ENCODE data around the gene GPBAR1.

GPBAR1 gene

DNA sequence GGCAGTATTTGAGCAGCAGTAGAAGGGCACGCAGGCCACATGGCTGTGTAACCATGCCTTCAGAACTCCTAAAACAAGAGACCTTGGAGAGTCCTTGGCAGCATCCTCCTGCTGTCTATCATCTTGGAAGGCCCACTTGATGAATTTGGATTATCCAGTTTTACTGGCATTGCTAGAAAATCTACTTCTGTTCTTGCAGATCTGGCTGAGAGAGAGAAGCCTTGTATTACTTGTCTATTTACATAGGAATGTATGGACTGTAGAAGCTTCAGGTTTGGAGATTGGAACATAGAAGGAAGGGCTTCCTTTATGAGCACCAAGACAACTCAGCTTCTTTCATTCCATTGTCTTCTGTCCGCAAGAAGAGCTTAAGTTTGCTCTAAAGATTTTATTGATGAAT is 16.1 kb upstream of the GPBAR1 start:
- no peak for DNase-seq (ENCODE audit: low read depth)

DNA sequence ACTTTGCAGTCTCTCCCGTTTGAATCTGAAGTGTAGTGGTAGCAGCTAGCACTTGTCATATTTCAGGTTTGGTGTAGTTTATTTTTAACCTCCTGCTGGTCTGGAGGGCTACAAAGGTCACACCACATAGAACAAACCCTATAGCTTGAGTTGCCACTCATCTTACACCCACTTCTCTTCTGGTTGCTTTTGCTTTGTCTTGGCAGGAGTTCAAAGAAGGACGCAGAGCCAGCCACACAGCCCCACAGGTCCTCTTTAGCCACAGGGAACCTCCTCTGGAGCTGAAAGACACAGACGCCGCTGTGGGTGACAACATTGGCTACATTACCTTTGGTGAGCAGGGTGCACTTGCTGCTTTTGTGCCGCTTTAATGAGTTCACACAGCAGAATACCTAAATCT is 15.6 kb upstream of the GPBAR1 start:
- DNase-seq (ENCODE audit: low read depth), result no peak

DNA sequence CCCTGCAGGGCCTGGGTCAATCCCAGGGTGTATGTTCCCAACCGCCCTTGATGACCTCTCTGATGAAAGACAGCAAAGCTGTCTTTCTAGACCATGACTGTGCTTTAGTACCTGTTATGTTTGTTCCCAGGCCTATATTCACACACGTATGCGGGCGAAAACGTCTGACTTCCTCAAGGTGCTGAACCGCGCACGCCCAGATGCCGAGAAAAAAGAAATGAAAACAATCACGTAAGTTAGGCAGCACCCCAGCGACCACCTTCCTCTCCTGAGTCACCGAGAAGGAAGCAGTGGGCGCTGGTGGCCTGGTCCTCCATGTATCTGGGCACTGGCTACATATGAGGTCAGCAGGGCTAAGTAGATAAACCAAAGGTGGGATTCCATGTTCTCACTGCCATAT is 11.1 kb upstream of the GPBAR1 start:
- DNase-seq (ENCODE audit: low read depth), result no peak

DNA sequence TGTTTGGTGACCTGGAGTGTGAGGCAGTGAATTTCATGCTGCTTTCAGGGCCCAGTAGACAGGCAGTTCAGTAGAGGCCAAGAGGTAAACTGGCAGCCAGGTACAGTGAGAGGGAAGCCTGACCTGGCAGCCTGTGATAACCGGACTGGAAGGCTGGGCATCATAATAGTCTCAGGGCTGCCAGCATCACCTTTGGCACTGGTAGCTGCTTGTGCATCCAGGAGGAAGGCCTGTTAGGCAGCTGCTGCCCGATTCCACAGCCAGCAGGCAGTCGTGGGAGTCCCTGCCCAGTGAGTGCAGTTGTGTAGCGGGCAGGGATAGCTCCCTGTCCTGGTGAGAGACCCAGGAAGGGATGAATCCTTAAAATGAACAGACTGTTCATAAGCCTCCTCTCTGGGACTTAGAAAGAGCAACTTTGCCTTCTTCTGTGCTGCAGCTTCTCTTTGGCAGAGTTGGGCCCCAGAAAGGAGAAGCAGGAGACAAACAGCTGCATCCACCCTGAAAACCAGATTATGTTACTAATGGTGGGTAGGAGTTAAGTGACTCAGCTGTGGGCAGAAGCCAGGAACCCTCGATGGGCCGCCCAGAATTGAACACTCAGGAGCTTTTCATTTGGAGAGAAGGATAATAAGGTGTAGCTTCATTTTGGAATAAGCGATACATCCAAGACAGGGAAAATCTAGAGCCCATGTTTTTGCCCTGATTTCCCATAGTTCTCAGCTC is 8.1 kb upstream of the GPBAR1 start:
- DNase-seq (ENCODE audit: low read depth), result no peak

DNA sequence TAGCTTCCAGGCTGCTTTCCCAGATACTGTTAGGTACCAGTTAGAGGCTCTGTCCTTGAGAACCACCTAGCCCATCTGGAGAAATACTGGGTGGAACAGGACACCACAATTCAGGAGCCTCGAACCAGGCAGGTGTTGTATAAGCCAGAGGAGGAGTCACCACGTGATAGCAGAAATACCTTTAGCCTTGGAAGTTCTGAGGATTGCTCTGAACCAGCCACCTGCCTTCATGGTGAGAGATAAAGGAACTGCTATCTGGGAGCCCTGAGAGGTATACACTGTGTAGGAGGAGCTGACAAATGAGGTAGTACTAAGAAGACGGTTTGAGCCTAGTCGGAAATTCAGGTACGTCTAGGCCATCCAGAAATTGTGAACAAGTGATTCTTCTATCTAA is 7.6 kb upstream of the GPBAR1 start:
- DNase-seq (ENCODE audit: low read depth), result no peak

DNA sequence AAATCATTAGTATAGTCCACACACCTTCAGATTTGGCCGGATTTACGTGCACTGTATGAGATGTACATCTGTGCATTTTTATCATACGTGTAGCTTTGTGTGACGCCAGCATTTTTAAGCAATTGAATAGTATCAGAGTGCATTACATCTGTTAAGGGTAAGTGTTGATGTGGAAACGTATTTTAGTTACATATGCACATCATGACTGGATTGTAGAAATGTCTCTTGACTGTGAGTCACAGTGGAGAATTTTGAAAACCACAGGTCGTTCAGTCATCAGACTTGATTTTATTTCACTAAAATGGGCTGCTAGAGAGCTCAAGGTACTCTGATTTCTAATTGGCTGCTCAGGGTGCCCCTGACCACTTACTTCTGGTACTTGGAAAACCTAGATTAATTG is 5.4 kb upstream of the GPBAR1 start:
- DNase-seq (ENCODE audit: low read depth), result no peak

DNA sequence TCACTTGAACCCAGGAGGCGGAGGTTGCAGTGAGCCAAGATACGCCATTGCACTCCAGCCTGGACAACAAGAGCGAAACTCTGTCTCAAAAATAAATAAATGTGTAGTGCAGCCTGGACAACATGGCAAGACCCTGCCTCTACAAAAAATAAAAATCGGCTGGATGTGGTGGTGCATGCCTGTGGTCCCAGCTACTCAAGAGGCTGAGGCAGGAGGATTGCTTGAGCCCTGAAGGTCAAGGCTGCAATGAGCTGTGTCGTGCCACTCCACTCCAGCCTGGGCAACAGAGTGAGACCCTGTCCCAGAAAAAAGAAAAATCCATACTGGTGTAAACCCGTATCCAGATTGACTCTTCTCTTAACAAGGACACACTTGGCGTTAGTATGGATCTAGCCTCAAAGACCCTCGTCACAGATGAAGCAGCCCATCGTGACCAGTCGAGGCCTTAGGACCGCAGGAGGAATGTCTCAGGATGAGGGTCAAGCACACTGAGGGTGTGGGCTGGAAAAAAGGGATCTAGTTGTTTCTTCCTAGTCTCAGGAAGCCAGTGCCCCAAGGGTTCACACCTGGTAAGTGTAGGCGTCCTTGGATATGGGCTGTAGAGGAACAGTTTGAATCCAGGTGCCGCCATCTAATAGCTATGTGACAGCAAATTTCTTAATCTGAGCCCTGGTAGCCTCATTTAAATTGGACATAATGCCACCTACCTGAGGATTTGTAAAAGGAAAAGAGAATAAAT is 4.0 kb upstream of the GPBAR1 start:
- no peak for DNase-seq (ENCODE audit: low read depth)

DNA sequence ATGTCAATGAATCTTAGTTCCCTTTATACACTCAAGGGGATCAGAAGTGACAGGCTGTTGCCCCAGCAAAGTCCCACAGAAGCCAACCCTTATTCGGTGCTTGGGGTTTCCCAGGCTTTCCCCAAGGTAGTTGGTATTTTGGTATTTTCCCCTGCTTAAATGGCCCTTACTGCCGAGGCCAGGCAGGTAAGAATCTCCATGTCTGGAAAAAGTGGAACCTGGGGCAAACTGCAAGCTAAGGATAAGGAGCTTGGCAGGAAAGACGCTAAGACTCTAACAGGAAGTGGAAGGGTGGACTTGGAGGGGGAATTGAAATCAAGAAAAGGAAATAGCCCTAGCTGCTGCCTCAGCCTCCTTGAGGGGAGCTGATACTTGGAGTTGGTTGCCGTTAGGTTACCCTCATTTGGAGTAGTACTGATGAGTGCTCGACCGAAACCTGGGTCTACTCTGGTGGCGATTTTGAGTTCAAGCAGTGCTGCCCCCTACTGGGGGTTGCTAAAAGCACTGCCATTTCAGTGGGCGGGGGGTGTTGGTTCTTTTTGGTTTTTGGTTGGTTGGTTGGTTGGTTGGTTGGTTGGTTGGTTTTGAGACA is 3.3 kb upstream of the GPBAR1 start:
- DNase-seq (ENCODE audit: low read depth), result peak; percentile 66

DNA sequence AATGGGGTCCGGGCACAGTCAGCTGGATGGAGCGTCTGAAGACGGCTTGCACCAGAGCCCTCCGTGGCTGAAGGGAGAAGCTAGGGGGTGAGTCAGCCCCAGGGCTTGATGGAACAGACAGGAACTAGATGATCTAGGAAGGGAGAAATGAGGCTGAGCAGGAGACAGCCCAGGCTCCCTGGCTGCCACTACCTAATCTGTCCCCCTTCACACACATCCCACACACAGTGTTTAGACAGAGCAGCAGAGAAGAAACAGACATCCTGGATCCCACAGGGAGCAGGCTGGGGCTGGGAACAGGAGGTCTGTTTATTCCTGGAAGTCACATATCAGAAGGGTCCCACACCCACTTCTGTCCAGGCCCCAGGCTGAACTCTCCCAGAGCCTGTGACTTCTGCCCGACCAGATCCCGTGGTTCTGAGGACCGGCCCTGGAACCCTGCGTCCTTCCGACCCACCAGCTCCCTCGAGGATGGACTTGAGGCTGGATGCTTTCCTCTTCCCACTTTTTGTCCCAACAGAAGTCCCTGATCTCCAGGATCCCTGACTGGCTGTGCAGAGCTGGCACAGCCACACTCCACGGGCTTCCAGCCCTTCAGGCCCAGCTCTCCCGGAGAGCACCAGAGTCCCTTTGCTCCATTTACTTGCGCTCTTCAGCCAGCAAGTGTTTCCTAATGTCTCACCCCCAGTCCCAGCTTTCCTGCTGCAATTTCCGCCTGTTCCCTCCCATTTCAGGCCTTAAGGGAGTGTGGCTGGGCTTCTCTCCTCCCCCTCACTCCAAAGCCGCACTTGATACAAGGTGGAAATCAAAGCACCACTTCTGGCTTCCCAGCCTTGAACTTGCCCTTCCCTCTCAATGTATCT is 1.5 kb upstream of the GPBAR1 start:
- no peak for DNase-seq (ENCODE audit: low read depth)

DNA sequence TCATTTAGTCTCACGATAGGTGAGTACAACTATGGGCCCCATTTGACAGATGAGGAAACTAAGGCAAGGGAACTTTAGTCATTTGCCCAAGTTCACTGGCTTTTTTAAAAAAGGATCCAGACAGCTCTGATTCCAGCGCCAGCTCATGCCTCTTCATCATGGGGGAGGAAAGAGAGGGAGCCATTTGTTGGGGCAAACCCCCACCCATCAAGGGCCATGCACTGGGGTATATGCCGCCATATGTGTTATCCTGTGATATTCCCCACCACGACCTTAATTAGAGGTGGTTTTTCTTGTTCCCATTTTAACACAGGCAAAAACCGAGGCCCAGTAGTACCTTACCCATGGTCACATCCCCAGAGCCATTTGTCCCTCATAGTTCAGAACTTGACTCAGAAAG is 649 bp upstream of the GPBAR1 start:
- no peak for DNase-seq (ENCODE audit: low read depth)

DNA sequence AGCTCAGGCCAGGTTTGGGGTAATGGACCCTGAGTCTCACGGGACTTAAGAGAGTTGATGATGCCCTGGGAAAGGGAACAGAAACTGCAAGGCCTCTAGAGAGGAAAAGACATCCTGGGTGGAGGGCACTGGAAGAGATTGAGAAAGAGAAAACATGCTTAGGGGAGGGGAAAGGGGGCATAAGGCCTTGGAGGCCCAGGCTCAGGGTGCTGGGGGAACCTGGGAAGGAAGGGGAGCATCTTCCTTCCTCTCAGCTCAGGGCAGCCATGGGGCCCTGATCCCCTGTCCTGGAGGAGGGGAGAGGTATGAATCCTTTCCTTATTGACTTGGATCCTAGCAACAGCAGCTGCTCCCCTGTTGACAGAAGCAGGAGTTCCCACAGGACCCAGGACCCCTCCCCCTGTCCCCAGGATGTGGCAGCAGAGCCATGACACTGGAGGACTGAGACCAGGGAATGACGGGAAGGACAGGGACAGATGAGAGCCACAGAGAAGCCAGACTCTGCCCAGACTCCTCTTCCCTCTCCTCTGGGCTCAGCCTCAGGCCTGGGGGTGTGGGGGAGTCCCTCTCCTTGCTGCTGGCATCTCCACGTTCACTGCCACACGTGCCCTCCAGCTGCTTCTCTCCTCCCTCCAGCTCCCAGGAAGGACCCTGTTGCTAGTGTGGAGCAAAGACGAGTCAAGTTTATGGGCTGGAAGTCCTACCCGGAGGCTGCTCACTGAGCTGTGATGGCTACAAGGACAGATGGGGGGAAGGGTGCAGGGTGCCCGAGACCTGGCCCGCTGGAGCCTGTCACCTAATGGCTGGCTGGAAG is 815 bp downstream of the GPBAR1 start:
- DNase-seq (ENCODE audit: low read depth), result no peak

DNA sequence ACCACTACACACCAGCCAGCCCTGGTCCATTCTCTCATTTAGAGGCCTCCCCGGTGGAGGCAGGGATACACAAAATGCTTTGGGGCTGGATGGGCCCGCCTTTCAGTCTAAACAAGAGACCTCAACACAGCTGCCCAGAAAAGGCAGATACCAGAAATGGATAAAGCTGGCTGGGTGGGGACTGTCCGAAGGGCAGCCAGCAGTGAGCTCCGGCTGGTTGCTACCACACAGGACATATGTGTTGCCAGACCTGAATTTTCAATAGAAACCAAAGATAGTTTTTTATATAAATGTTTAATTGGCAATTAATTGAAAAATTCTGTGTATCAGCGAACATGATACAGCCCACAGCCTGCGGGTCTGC is 1.4 kb downstream of the GPBAR1 start:
- no peak for DNase-seq (ENCODE audit: low read depth)

DNA sequence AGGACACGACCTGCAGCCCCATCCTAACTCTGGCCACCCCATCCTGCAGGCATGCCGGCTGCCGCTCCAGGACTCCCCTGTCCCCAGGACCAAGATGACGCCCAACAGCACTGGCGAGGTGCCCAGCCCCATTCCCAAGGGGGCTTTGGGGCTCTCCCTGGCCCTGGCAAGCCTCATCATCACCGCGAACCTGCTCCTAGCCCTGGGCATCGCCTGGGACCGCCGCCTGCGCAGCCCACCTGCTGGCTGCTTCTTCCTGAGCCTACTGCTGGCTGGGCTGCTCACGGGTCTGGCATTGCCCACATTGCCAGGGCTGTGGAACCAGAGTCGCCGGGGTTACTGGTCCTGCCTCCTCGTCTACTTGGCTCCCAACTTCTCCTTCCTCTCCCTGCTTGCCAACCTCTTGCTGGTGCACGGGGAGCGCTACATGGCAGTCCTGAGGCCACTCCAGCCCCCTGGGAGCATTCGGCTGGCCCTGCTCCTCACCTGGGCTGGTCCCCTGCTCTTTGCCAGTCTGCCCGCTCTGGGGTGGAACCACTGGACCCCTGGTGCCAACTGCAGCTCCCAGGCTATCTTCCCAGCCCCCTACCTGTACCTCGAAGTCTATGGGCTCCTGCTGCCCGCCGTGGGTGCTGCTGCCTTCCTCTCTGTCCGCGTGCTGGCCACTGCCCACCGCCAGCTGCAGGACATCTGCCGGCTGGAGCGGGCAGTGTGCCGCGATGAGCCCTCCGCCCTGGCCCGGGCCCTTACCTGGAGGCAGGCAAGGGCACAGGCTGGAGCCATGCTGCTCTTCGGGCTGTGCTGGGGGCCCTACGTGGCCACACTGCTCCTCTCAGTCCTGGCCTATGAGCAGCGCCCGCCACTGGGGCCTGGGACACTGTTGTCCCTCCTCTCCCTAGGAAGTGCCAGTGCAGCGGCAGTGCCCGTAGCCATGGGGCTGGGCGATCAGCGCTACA is 2.1 kb downstream of the GPBAR1 start:
- no peak for DNase-seq (ENCODE audit: low read depth)

DNA sequence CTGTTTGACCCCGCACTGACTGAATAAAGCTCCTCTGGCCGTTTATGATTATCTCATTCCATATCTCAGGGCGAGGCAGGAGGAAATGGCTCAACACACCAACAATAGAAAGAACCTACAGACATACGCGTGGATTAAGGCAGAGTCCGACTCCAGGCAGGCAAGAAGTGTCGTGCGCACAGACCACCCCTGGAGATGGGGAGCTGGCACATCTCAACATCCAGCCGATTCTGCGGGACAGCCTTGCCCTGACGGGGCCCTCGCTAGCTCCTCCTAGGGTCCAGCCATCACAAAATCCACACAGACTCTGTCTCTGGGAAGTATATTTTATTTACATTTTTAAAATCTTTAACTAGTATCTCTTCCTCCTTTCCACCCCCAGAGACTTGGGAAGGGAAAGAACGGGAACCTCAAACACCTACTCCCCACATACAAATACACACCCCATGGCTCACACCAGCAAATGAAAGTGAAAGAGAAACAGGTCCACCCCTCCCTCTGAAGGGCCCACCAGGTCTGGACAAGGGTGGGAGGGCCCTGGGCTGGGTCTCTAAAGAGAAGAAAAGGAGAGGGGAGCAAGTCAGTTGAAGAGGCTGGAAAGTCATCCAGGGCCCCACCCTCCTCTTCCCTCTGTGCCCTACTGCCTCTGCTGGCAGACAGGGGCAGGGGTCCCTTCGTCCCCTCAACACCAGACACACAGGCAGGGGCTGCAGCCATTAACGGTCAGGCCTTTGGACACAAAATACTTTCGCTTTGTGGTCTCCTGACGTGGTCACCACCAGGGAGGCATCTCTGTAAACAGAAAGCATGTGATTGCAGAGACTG is 3.2 kb downstream of the GPBAR1 start:
- no peak for DNase-seq (ENCODE audit: low read depth)

DNA sequence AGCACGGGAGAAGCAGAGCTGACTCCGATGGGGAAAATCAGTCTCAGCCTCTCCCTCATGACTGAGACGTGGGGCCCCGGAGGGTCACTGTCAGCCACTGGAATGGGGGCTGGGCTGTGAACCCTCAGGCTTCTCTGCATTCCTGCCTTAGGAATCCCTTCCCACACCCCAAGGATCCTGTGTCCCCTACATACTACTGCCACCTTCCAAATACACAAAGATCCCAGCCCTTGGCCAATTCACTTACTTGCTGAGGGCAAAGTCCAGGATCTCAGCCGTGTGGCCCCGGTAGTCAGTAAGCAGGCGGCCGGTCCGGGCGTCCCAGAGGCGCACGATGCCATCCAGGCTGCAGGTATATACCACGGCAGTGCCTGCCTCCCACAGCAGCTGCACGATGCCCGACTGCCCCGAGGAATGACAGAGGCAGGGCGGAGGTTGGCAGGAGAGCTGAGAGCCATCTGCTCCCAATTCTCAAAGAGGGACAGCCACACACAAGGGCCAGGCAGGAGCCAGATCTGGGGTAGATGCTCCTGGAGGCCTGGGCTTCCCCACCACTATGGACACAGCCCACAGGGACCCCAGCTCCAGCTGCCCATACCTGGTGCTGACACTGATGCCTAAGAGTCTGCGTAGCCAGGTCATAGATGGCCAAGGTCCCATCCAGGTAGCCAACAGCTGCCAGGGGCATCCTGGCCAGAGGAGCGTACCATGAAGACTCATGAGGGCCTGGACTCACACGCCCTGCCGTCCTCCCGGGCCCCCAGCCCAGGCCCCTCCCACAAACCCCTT is 4.2 kb downstream of the GPBAR1 start:
- DNase-seq (ENCODE audit: low read depth), result no peak

DNA sequence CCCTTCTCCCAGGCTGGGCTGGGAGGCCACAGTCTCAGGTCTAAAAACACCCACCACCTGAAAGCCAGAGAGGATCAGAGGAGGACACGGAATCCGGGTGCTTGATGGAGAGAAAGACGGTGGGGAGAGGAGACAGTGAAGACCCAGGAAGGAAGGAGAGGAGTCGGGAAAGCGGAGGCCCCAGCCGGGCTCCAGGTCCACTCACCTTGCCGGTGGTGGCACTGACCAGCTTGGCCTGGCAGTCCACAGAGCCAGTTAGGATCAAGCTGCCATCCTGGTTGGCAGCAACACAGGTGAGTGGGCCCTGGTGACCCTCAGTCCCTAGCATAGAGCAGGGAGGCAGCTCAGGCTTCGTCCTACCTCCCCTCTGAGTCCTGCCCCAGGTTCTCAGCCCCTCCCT is 4.8 kb downstream of the GPBAR1 start:
- no peak for DNase-seq (ENCODE audit: low read depth)

DNA sequence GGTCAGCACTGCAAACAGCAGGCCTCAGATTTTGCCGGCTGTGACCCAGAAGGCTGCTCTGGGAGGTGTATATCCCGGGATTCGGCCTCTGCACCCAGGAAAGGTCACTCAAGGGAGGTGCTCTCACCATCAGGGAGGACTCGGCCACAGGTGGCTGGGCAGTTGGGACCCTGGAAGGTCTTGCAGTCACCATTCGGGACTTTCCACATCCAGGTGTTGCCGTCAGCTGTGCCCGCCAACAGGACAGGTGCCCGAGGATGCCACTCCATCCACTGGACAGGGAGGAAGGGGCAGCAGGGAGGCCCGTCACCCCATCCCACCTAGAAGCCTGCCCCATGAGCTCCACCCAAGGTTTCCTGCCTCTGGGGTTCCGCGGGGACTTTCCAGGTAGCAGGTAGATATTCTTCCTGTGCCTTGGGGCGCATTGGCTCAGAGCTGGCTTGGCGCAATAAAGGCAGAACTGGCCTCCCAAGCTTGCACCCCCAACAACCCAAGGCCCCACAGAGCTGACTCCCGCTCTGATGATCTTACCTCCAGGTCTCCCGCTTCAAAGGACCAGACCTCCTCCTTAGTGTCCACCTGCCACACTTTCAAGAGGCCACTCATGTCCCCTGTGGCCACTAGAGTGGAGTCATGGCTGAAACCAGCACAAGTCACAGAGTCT is 5.6 kb downstream of the GPBAR1 start:
- no peak for DNase-seq (ENCODE audit: low read depth)

DNA sequence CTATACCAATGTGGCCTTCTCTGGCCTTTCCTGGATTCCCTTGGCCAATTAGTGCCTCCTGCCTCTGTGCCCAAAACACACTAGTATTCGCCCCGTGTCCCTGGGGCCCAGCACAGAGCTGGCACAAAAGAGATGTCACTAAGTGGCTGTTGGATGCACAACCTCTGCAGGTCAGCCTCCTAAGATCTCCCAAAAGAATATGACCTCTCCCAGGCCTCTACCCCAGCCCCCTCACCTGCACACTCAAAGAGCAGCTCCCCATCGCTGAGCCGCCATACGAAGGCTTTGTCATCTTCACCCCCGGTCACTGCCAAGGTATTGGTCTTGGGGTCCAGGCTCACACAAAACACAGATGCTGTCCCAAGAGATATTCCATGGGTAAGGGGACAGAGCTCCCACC is 6.4 kb downstream of the GPBAR1 start:
- DNase-seq (ENCODE audit: low read depth), result no peak
